ENCODE data around the gene OSBPL2.

OSBPL2 gene

GRCh38 chr20:62244644-62245108 is 6.4 kb downstream of the OSBPL2 start:
- peaks cover 3% of the 10 kb centered on the region for H3K36me3 Mint-ChIP-seq (ENCODE audit: low read depth)
- H3K4me1 Mint-ChIP-seq (ENCODE audit: low read depth): peaks cover 11% of the 10 kb centered on the region
- H3K4me3 Mint-ChIP-seq: no peak overlapping the region
- no peak overlapping the region for H3K27ac Mint-ChIP-seq
- H3K27me3 Mint-ChIP-seq (ENCODE audit: low read depth): no peaks in the 10 kb centered on the region
- H3K9me3 Mint-ChIP-seq: no peaks in the 10 kb centered on the region

- Mint-ChIP-seq H3K27me3 (ENCODE audit: low read depth) (no peaks in the 10 kb centered on the region), H3K27ac (no peak overlapping the region), H3K4me1 (ENCODE audit: low read depth) (peaks cover 5% of the 10 kb centered on the region), H3K9me3 (no peaks in the 10 kb centered on the region), H3K36me3 (ENCODE audit: low read depth) (no peaks in the 10 kb centered on the region), H3K4me3 (no peak overlapping the region)
Observed at GRCh38 chr20:62245911-62246280, 7.6 kb downstream of the OSBPL2 start.

GRCh38 chr20:62246431-62246830 is 8.1 kb downstream of the OSBPL2 start:
- H3K9me3 Mint-ChIP-seq: no peaks in the 10 kb centered on the region
- no peak overlapping the region for H3K4me3 Mint-ChIP-seq
- no peaks in the 10 kb centered on the region for H3K36me3 Mint-ChIP-seq (ENCODE audit: low read depth)
- peaks cover 4% of the 10 kb centered on the region for H3K4me1 Mint-ChIP-seq (ENCODE audit: low read depth)
- H3K27ac Mint-ChIP-seq: no peak overlapping the region
- no peaks in the 10 kb centered on the region for H3K27me3 Mint-ChIP-seq (ENCODE audit: low read depth)

GRCh38 chr20:62246872-62247652 is 8.7 kb downstream of the OSBPL2 start:
- Mint-ChIP-seq H3K9me3 (no peaks in the 10 kb centered on the region), H3K4me1 (ENCODE audit: low read depth) (no peaks in the 10 kb centered on the region), H3K36me3 (ENCODE audit: low read depth) (no peaks in the 10 kb centered on the region), H3K27me3 (ENCODE audit: low read depth) (no peaks in the 10 kb centered on the region), H3K4me3 (no peak overlapping the region), H3K27ac (no peak overlapping the region)

- no peak overlapping the region for H3K27ac Mint-ChIP-seq
- H3K36me3 Mint-ChIP-seq (ENCODE audit: low read depth): no peaks in the 10 kb centered on the region
- no peaks in the 10 kb centered on the region for H3K27me3 Mint-ChIP-seq (ENCODE audit: low read depth)
- no peak overlapping the region for H3K4me3 Mint-ChIP-seq
- H3K4me1 Mint-ChIP-seq (ENCODE audit: low read depth): peaks cover 2% of the 10 kb centered on the region
- H3K9me3 Mint-ChIP-seq: no peaks in the 10 kb centered on the region
Observed at GRCh38 chr20:62248890-62249560, 10.7 kb downstream of the OSBPL2 start.

GRCh38 chr20:62252342-62252966 is 14.1 kb downstream of the OSBPL2 start:
- no peak overlapping the region for H3K27ac Mint-ChIP-seq
- H3K36me3 Mint-ChIP-seq (ENCODE audit: low read depth): peaks cover 3% of the 10 kb centered on the region
- no peaks in the 10 kb centered on the region for H3K9me3 Mint-ChIP-seq
- H3K4me3 Mint-ChIP-seq: no peak overlapping the region
- H3K27me3 Mint-ChIP-seq (ENCODE audit: low read depth): no peaks in the 10 kb centered on the region
- peaks cover 2% of the 10 kb centered on the region for H3K4me1 Mint-ChIP-seq (ENCODE audit: low read depth)

- H3K9me3 Mint-ChIP-seq: no peaks in the 10 kb centered on the region
- peaks cover 2% of the 10 kb centered on the region for H3K4me1 Mint-ChIP-seq (ENCODE audit: low read depth)
- no peak overlapping the region for H3K4me3 Mint-ChIP-seq
- no peak overlapping the region for H3K27ac Mint-ChIP-seq
- no peaks in the 10 kb centered on the region for H3K27me3 Mint-ChIP-seq (ENCODE audit: low read depth)
- H3K36me3 Mint-ChIP-seq (ENCODE audit: low read depth): peaks cover 3% of the 10 kb centered on the region
Observed at GRCh38 chr20:62253398-62253797, 15.1 kb downstream of the OSBPL2 start.

- peaks cover 2% of the 10 kb centered on the region for H3K4me1 Mint-ChIP-seq (ENCODE audit: low read depth)
- H3K9me3 Mint-ChIP-seq: no peaks in the 10 kb centered on the region
- H3K36me3 Mint-ChIP-seq (ENCODE audit: low read depth): peaks cover 3% of the 10 kb centered on the region
- H3K27me3 Mint-ChIP-seq (ENCODE audit: low read depth): no peaks in the 10 kb centered on the region
- H3K27ac Mint-ChIP-seq: no peak overlapping the region
- no peak overlapping the region for H3K4me3 Mint-ChIP-seq
Observed at GRCh38 chr20:62254021-62254724, 15.9 kb downstream of the OSBPL2 start.

- Mint-ChIP-seq H3K27ac (no peak overlapping the region), H3K27me3 (ENCODE audit: low read depth) (no peaks in the 10 kb centered on the region), H3K4me3 (no peak overlapping the region), H3K36me3 (ENCODE audit: low read depth) (peaks cover 6% of the 10 kb centered on the region), H3K4me1 (ENCODE audit: low read depth) (peaks cover 2% of the 10 kb centered on the region), H3K9me3 (no peaks in the 10 kb centered on the region)
Observed at GRCh38 chr20:62255976-62256375, 17.7 kb downstream of the OSBPL2 start.

GRCh38 chr20:62258499-62259293 is 20.4 kb downstream of the OSBPL2 start:
- Mint-ChIP-seq H3K36me3 (ENCODE audit: low read depth) (peaks cover 9% of the 10 kb centered on the region), H3K27ac (no peak overlapping the region), H3K9me3 (no peaks in the 10 kb centered on the region), H3K27me3 (ENCODE audit: low read depth) (no peaks in the 10 kb centered on the region), H3K4me1 (ENCODE audit: low read depth) (no peaks in the 10 kb centered on the region), H3K4me3 (no peak overlapping the region)

- H3K27ac Mint-ChIP-seq: no peak overlapping the region
- H3K9me3 Mint-ChIP-seq: no peaks in the 10 kb centered on the region
- H3K36me3 Mint-ChIP-seq (ENCODE audit: low read depth): peaks cover 9% of the 10 kb centered on the region
- no peaks in the 10 kb centered on the region for H3K4me1 Mint-ChIP-seq (ENCODE audit: low read depth)
- no peaks in the 10 kb centered on the region for H3K27me3 Mint-ChIP-seq (ENCODE audit: low read depth)
- no peak overlapping the region for H3K4me3 Mint-ChIP-seq
Observed at GRCh38 chr20:62259294-62259565, 20.9 kb downstream of the OSBPL2 start.

- peaks cover 15% of the 10 kb centered on the region for H3K36me3 Mint-ChIP-seq (ENCODE audit: low read depth)
- no peaks in the 10 kb centered on the region for H3K9me3 Mint-ChIP-seq
- H3K4me3 Mint-ChIP-seq: no peak overlapping the region
- H3K27ac Mint-ChIP-seq: no peak overlapping the region
- H3K27me3 Mint-ChIP-seq (ENCODE audit: low read depth): no peaks in the 10 kb centered on the region
- H3K4me1 Mint-ChIP-seq (ENCODE audit: low read depth): no peaks in the 10 kb centered on the region
Observed at GRCh38 chr20:62262064-62262463, 23.7 kb downstream of the OSBPL2 start.

GRCh38 chr20:62263396-62263795 is 25.1 kb downstream of the OSBPL2 start:
- Mint-ChIP-seq H3K27ac (no peak overlapping the region), H3K36me3 (ENCODE audit: low read depth) (peaks cover 15% of the 10 kb centered on the region), H3K4me1 (ENCODE audit: low read depth) (no peaks in the 10 kb centered on the region), H3K4me3 (no peak overlapping the region), H3K27me3 (ENCODE audit: low read depth) (no peaks in the 10 kb centered on the region), H3K9me3 (no peaks in the 10 kb centered on the region)

- no peaks in the 10 kb centered on the region for H3K4me1 Mint-ChIP-seq (ENCODE audit: low read depth)
- peaks cover 13% of the 10 kb centered on the region for H3K36me3 Mint-ChIP-seq (ENCODE audit: low read depth)
- H3K9me3 Mint-ChIP-seq: no peaks in the 10 kb centered on the region
- H3K27ac Mint-ChIP-seq: no peak overlapping the region
- no peak overlapping the region for H3K4me3 Mint-ChIP-seq
- no peaks in the 10 kb centered on the region for H3K27me3 Mint-ChIP-seq (ENCODE audit: low read depth)
Observed at GRCh38 chr20:62265365-62265764, 27.0 kb downstream of the OSBPL2 start.
